Spleen (tissue), 3 donors: ENCODE data around the gene MKLN1.
"Not testable (repeated sequence)": the region's sequence is repeated elsewhere in the genome, so short reads cannot be mapped to it uniquely, and the experiment has no call there.

ENCODE experiments used
- POLR2A ChIP-seq, 3 donors: fragments of 450-650 bp; IDR thresholded peaks; one replicate each; pipeline ENCODE4 v1.5.1; 2017; ENCODE audit warnings: antibody characterized with exemption in 3 of 3, mild to moderate bottlenecking in 1 of 3
- POLR2AphosphoS5 ChIP-seq, 3 donors: sonication (generic); formaldehyde crosslinking; IDR thresholded peaks; one replicate each; pipeline ENCODE4 v1.5.1; 2017; ENCODE audit warnings: antibody characterized with exemption in 3 of 3

GRCh38 chr7:131332729-131333128, 5.1 kb downstream of the MKLN1 start:
- TF ChIP-seq POLR2AphosphoS5, POLR2A (IDR thresholded peaks at IDR 0.05): not testable (repeated sequence)
